ENCODE measurements around the gene SCN9A. TPM values are rescaled to one million over a fixed set of nuclear protein-coding genes. Genes with fewer than 3 reads are reported as not detected.

Gene SCN9A
- total and polyA plus RNA-seq, 2 of the 8 experiments (the other 6 are each of a cell fraction or from before 2014, with no cell fraction given) = 1.6 to 6.2 TPM

DNA sequence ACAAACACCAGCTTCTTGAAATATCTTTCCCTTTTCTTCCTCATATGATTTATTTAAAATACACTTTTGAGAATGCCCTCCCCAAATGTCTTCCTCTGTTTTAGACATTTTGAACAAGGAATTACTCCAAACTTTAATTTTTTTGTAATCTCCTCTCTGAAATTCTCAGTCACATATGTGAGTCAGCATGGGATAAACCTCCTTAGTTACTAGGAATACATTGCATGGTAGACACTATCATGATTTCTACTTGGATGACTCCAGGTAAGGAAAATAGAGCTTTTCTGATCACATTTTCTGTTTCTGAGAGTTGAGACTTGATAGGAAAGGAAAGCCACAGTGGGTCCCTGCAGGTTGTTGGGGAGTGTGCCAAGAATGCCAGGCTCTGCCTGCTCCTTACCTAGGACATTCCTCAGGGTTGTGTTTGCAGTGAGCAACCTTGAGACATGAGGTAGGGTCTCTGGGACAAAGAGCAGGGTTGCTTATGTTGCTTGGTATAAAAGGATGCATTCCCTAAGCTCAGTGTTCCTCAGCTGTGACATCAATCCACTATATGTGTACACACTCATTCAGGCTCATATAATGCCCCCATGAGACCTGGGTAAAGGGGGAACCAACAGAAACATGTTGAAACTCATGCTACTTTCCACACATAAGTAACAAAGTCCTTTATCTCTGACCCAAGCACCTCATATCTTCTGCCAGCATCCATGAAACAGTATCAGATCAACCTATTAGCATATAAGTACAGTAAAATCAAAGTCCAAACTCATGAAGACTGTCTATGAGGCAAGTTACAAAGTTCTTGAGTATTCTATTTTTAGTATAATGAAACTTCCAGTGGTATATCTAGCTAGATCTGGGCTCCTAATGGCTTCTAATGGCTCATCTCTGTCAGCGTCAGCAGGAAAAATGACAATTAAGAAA lies 135.1 kb downstream of the SCN9A start (continued):
- TF ChIP-seq, protein P1, sequence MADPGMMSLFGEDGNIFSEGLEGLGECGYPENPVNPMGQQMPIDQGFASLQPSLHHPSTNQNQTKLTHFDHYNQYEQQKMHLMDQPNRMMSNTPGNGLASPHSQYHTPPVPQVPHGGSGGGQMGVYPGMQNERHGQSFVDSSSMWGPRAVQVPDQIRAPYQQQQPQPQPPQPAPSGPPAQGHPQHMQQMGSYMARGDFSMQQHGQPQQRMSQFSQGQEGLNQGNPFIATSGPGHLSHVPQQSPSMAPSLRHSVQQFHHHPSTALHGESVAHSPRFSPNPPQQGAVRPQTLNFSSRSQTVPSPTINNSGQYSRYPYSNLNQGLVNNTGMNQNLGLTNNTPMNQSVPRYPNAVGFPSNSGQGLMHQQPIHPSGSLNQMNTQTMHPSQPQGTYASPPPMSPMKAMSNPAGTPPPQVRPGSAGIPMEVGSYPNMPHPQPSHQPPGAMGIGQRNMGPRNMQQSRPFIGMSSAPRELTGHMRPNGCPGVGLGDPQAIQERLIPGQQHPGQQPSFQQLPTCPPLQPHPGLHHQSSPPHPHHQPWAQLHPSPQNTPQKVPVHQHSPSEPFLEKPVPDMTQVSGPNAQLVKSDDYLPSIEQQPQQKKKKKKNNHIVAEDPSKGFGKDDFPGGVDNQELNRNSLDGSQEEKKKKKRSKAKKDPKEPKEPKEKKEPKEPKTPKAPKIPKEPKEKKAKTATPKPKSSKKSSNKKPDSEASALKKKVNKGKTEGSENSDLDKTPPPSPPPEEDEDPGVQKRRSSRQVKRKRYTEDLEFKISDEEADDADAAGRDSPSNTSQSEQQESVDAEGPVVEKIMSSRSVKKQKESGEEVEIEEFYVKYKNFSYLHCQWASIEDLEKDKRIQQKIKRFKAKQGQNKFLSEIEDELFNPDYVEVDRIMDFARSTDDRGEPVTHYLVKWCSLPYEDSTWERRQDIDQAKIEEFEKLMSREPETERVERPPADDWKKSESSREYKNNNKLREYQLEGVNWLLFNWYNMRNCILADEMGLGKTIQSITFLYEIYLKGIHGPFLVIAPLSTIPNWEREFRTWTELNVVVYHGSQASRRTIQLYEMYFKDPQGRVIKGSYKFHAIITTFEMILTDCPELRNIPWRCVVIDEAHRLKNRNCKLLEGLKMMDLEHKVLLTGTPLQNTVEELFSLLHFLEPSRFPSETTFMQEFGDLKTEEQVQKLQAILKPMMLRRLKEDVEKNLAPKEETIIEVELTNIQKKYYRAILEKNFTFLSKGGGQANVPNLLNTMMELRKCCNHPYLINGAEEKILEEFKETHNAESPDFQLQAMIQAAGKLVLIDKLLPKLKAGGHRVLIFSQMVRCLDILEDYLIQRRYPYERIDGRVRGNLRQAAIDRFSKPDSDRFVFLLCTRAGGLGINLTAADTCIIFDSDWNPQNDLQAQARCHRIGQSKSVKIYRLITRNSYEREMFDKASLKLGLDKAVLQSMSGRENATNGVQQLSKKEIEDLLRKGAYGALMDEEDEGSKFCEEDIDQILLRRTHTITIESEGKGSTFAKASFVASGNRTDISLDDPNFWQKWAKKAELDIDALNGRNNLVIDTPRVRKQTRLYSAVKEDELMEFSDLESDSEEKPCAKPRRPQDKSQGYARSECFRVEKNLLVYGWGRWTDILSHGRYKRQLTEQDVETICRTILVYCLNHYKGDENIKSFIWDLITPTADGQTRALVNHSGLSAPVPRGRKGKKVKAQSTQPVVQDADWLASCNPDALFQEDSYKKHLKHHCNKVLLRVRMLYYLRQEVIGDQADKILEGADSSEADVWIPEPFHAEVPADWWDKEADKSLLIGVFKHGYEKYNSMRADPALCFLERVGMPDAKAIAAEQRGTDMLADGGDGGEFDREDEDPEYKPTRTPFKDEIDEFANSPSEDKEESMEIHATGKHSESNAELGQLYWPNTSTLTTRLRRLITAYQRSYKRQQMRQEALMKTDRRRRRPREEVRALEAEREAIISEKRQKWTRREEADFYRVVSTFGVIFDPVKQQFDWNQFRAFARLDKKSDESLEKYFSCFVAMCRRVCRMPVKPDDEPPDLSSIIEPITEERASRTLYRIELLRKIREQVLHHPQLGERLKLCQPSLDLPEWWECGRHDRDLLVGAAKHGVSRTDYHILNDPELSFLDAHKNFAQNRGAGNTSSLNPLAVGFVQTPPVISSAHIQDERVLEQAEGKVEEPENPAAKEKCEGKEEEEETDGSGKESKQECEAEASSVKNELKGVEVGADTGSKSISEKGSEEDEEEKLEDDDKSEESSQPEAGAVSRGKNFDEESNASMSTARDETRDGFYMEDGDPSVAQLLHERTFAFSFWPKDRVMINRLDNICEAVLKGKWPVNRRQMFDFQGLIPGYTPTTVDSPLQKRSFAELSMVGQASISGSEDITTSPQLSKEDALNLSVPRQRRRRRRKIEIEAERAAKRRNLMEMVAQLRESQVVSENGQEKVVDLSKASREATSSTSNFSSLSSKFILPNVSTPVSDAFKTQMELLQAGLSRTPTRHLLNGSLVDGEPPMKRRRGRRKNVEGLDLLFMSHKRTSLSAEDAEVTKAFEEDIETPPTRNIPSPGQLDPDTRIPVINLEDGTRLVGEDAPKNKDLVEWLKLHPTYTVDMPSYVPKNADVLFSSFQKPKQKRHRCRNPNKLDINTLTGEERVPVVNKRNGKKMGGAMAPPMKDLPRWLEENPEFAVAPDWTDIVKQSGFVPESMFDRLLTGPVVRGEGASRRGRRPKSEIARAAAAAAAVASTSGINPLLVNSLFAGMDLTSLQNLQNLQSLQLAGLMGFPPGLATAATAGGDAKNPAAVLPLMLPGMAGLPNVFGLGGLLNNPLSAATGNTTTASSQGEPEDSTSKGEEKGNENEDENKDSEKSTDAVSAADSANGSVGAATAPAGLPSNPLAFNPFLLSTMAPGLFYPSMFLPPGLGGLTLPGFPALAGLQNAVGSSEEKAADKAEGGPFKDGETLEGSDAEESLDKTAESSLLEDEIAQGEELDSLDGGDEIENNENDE (IDR thresholded peaks at IDR 0.05; ENCODE audit: insufficient replicate concordance, low read length) = no peak
- no peak for TF ChIP-seq BACH1 (IDR thresholded peaks at IDR 0.05; ENCODE audit: low read length)
- no peak for TF ChIP-seq SIX5 (IDR thresholded peaks at IDR 0.05; ENCODE audit: low read depth, low read length)
- no peak for TF ChIP-seq HDAC6 (IDR thresholded peaks at IDR 0.05; ENCODE audit: low read depth, low read length)
- TF ChIP-seq GTF2F1 (IDR thresholded peaks at IDR 0.05; ENCODE audit: borderline replicate concordance, low read depth, low read length) = no peak
- no peak for TF ChIP-seq JUND (IDR thresholded peaks at IDR 0.05; ENCODE audit: low read length)
- no peak for TF ChIP-seq CHD2 (IDR thresholded peaks at IDR 0.05; ENCODE audit: low read length)
- no peak for TF ChIP-seq SUZ12 (IDR thresholded peaks at IDR 0.05; ENCODE audit: low read length)

Data from H1 (cell line).